WTC11 (cell line): ENCODE measurements around the gene ABCA13. TPM values are rescaled to one million over a fixed set of nuclear protein-coding genes. Genes with fewer than 3 reads are reported as not detected.

Experiments
- ATAC-seq: fragments of 200-7000 bp; cut with Tn5 transposase; 2 replicates; pipeline ENCODE4 v1.10.0; 2021; ENCODE audit warnings: mild to moderate bottlenecking, moderate library complexity
- CTCF ChIA-PET: fragments of 300-600 bp; sonication (Branson Sonifier 250); formaldehyde crosslinking; loops from one replicate; lab custom pipeline; 2021; ENCODE audit warnings: antibody characterized with exemption; lab: Charles Lee
- POLR2A ChIA-PET: fragments of 350-600 bp; sonication (Branson Sonifier 250); formaldehyde crosslinking; loops from one replicate; lab custom pipeline; 2021; ENCODE audit warnings: antibody characterized with exemption; lab: Charles Lee
- DNase-seq: peaks from one replicate; pipeline ENCODE4 v3.0.0; 2021; ENCODE audit warnings: low spot score
- H3K27ac Mint-ChIP-seq: 2 replicates; pipeline ENCODE4 v1.8.0; 2021; ENCODE audit warnings: mixed read lengths
- H3K27me3 Mint-ChIP-seq: 2 replicates; pipeline ENCODE4 v1.8.0; 2021; ENCODE audit warnings: low read depth, mild to moderate bottlenecking, moderate library complexity, mixed read lengths
- H3K36me3 Mint-ChIP-seq: 2 replicates; pipeline ENCODE4 v1.8.0; 2021; ENCODE audit warnings: mixed read lengths
- H3K4me1 Mint-ChIP-seq: 2 replicates; pipeline ENCODE4 v1.8.0; 2022; ENCODE audit warnings: mixed read lengths
- H3K4me3 Mint-ChIP-seq: 2 replicates; pipeline ENCODE4 v1.8.0; 2021; ENCODE audit warnings: mild to moderate bottlenecking, moderate library complexity, mixed read lengths
- H3K9me3 Mint-ChIP-seq: 2 replicates; pipeline ENCODE4 v1.8.0; 2021; ENCODE audit warnings: mixed read lengths
- AR ChIP-seq: fragments of 250-450 bp; sonication (Bioruptor Pico); IDR thresholded peaks from 2 replicates; pipeline ENCODE4 v1.9.0; 2021; ENCODE audit warnings: mild to moderate bottlenecking
- CBFB ChIP-seq: sonication (generic); formaldehyde crosslinking; IDR thresholded peaks from 2 replicates; pipeline ENCODE4 v1.8.1; 2022; ENCODE audit warnings: mild to moderate bottlenecking, low read depth, missing genetic modification reagents
- E2F5 ChIP-seq: sonication (generic); formaldehyde crosslinking; IDR thresholded peaks from 2 replicates; pipeline ENCODE4 v1.8.1; 2022; ENCODE audit warnings: mild to moderate bottlenecking, moderate library complexity, missing genetic modification reagents
- FOXK1 ChIP-seq: sonication (generic); formaldehyde crosslinking; IDR thresholded peaks from 2 replicates; pipeline ENCODE4 v1.8.0; 2022; ENCODE audit warnings: mild to moderate bottlenecking, moderate library complexity, missing genetic modification reagents
- HMGXB4 ChIP-seq: sonication (generic); formaldehyde crosslinking; IDR thresholded peaks from 2 replicates; pipeline ENCODE4 v1.8.1; 2023; ENCODE audit warnings: mild to moderate bottlenecking, moderate library complexity, missing genetic modification reagents
- NR1H2 ChIP-seq: sonication (generic); formaldehyde crosslinking; IDR thresholded peaks from 2 replicates; pipeline ENCODE4 v1.9.0; 2021; ENCODE audit warnings: mild to moderate bottlenecking, moderate library complexity, missing genetic modification reagents
- PREB ChIP-seq: sonication (generic); formaldehyde crosslinking; IDR thresholded peaks from 2 replicates; pipeline ENCODE4 v1.8.1; 2022; ENCODE audit warnings: mild to moderate bottlenecking, missing genetic modification reagents, moderate library complexity, borderline replicate concordance
- TEAD4 ChIP-seq: sonication (generic); formaldehyde crosslinking; IDR thresholded peaks from 2 replicates; pipeline ENCODE4 v1.8.0; 2022; ENCODE audit warnings: mild to moderate bottlenecking, missing genetic modification reagents
- ZNF263 ChIP-seq: sonication (generic); formaldehyde crosslinking; IDR thresholded peaks from 2 replicates; pipeline ENCODE4 v1.8.1; 2022; ENCODE audit warnings: low read depth, mild to moderate bottlenecking, moderate library complexity, missing genetic modification reagents
- total RNA-seq: library from RNA; stranded (reverse); gene quantifications from 3 replicates; pipeline ENCODE4 v1.2.3, GENCODE V29; 2021
- TF ChIP-seq, protein P1 (sequence below): sonication (generic); formaldehyde crosslinking; IDR thresholded peaks from 2 replicates; pipeline ENCODE4 v1.8.0; 2023; ENCODE audit warnings: mild to moderate bottlenecking, missing genetic modification reagents
- TF ChIP-seq, protein P2 (sequence below): fragments of 250-450 bp; sonication (Bioruptor Pico); IDR thresholded peaks from 2 replicates; pipeline ENCODE4 v1.9.0; 2021; ENCODE audit warnings: mild to moderate bottlenecking, borderline replicate concordance
- TF ChIP-seq, protein P3 (sequence below): sonication (generic); formaldehyde crosslinking; conservative IDR thresholded peaks from 2 replicates; pipeline ENCODE4 v1.8.1; 2022; ENCODE audit warnings: mild to moderate bottlenecking, missing genetic modification reagents
- TF ChIP-seq, protein P4 (sequence below): fragments of 250-450 bp; sonication (Bioruptor Pico); conservative IDR thresholded peaks from 2 replicates; pipeline ENCODE4 v1.9.0; 2021; ENCODE audit warnings: mild to moderate bottlenecking
- TF ChIP-seq, protein P5 (sequence below): sonication (generic); formaldehyde crosslinking; IDR thresholded peaks from 2 replicates; pipeline ENCODE4 v1.8.0; 2022; ENCODE audit warnings: mild to moderate bottlenecking, missing genetic modification reagents

The ABCA13 gene
- total RNA-seq, 1 experiment from 2014 or later = 0.04 TPM

DNA sequence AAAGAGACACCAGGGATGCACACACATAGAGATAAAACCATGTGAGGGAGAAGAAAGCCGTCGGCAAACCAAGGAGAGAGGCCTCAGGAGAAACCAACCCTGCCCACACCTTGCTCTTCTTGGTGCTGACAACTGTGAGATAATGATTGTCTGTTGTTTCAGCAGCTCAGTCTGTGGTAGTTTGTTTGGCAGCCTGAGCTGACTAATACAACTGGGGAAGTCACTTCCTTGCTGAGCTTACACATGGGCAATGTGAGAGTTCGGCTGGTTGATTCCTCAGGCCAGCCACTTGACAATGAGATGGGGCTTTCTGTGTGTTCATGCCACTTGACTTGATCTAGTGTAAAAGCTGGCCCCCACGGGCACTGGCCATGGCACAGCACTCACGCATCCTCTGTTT is 271.8 kb downstream of the ABCA13 start (continued):
- TF ChIP-seq TEAD4 (CRISPR knock-in tag) (no peak), ZNF263 (CRISPR knock-in tag) (no peak), PREB (CRISPR knock-in tag) (no peak), FOXK1 (CRISPR knock-in tag) (no peak), HMGXB4 (CRISPR knock-in tag) (no peak), NR1H2 (CRISPR knock-in tag) (no peak)
- TF ChIP-seq, protein P1, sequence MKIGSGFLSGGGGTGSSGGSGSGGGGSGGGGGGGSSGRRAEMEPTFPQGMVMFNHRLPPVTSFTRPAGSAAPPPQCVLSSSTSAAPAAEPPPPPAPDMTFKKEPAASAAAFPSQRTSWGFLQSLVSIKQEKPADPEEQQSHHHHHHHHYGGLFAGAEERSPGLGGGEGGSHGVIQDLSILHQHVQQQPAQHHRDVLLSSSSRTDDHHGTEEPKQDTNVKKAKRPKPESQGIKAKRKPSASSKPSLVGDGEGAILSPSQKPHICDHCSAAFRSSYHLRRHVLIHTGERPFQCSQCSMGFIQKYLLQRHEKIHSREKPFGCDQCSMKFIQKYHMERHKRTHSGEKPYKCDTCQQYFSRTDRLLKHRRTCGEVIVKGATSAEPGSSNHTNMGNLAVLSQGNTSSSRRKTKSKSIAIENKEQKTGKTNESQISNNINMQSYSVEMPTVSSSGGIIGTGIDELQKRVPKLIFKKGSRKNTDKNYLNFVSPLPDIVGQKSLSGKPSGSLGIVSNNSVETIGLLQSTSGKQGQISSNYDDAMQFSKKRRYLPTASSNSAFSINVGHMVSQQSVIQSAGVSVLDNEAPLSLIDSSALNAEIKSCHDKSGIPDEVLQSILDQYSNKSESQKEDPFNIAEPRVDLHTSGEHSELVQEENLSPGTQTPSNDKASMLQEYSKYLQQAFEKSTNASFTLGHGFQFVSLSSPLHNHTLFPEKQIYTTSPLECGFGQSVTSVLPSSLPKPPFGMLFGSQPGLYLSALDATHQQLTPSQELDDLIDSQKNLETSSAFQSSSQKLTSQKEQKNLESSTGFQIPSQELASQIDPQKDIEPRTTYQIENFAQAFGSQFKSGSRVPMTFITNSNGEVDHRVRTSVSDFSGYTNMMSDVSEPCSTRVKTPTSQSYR (CRISPR knock-in tag) = no peak
- TF ChIP-seq, protein P2, sequence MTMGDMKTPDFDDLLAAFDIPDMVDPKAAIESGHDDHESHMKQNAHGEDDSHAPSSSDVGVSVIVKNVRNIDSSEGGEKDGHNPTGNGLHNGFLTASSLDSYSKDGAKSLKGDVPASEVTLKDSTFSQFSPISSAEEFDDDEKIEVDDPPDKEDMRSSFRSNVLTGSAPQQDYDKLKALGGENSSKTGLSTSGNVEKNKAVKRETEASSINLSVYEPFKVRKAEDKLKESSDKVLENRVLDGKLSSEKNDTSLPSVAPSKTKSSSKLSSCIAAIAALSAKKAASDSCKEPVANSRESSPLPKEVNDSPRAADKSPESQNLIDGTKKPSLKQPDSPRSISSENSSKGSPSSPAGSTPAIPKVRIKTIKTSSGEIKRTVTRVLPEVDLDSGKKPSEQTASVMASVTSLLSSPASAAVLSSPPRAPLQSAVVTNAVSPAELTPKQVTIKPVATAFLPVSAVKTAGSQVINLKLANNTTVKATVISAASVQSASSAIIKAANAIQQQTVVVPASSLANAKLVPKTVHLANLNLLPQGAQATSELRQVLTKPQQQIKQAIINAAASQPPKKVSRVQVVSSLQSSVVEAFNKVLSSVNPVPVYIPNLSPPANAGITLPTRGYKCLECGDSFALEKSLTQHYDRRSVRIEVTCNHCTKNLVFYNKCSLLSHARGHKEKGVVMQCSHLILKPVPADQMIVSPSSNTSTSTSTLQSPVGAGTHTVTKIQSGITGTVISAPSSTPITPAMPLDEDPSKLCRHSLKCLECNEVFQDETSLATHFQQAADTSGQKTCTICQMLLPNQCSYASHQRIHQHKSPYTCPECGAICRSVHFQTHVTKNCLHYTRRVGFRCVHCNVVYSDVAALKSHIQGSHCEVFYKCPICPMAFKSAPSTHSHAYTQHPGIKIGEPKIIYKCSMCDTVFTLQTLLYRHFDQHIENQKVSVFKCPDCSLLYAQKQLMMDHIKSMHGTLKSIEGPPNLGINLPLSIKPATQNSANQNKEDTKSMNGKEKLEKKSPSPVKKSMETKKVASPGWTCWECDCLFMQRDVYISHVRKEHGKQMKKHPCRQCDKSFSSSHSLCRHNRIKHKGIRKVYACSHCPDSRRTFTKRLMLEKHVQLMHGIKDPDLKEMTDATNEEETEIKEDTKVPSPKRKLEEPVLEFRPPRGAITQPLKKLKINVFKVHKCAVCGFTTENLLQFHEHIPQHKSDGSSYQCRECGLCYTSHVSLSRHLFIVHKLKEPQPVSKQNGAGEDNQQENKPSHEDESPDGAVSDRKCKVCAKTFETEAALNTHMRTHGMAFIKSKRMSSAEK (CRISPR knock-in tag) = no peak
- TF ChIP-seq, protein P3, sequence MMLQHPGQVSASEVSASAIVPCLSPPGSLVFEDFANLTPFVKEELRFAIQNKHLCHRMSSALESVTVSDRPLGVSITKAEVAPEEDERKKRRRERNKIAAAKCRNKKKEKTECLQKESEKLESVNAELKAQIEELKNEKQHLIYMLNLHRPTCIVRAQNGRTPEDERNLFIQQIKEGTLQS (CRISPR knock-in tag) = no peak
- TF ChIP-seq, all 79 proteins: peak for 0

DNA sequence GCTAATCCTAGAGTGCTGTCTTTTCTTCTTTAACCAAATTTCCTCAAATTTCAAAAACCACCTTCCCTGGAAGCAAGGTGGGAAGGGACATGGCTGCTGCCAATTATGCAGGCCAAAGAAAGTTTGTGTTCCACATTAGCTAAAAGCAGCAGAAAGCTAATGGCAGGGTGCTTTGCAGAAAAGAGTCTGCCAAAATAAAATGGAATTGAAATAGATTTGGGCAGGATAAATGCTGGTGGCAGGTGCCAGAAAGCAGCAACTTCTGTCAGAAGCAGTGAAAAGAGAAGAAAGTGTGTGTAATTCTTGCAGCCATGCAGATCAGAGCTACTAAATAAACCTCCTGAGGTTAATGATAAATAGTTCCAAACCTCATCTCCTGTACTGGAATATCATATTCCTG is 275.5 kb downstream of the ABCA13 start:
- no peaks in the 10 kb centered on the region for H3K36me3 Mint-ChIP-seq
- POLR2A ChIA-PET = no interaction called here

More for the DNA sequence above, 275.5 kb downstream of the ABCA13 start:
- ATAC-seq (no peak), DNase-seq (no peak)
- peaks cover 9% of the 10 kb centered on the region for H3K9me3 Mint-ChIP-seq
- TF ChIP-seq E2F5 (no peak), NR1H2 (CRISPR knock-in tag) (no peak), AR (CRISPR knock-in tag) (no peak), CBFB (CRISPR knock-in tag) (no peak)
- TF ChIP-seq, protein P1 (CRISPR knock-in tag) = no peak
- TF ChIP-seq, protein P4, sequence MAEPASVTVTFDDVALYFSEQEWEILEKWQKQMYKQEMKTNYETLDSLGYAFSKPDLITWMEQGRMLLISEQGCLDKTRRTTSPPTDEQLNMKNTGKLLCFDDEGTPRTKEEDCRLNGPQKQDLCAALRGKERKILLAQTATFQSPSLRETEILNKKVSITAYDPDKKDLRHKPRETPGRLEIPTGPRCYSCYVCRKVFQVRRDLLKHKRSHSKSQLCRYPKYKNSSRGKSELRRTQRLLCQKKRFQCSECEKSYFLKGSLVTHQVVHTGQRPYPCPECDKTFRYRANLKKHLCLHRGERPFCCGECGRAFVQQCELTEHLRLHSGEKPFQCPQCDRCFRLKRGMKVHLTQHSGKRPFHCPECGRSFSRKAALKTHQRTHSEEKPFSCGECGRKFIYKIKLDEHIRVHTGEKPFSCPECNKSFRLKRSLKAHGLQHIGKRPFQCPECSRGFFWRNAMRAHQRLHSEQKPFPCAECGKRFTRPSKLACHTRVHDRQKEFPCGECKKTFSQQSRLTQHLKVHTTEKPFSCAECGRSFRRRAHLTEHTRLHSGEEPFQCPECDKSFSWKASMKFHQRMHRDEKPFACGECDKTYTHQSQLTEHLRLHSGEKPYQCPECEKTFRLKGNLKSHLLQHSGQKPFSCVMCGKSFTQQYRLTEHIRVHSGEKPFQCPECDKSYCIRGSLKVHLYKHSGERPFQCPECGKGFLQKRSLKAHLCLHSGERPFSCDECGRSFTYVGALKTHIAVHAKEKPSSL (CRISPR knock-in tag) = no peak
- TF ChIP-seq, protein P5, sequence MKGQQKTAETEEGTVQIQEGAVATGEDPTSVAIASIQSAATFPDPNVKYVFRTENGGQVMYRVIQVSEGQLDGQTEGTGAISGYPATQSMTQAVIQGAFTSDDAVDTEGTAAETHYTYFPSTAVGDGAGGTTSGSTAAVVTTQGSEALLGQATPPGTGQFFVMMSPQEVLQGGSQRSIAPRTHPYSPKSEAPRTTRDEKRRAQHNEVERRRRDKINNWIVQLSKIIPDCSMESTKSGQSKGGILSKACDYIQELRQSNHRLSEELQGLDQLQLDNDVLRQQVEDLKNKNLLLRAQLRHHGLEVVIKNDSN = no peak
- H3K27me3 Mint-ChIP-seq = no peaks in the 10 kb centered on the region
- CTCF ChIA-PET = no interaction called here
- no peaks in the 10 kb centered on the region for H3K4me1 Mint-ChIP-seq
- H3K4me3 Mint-ChIP-seq = no peak overlapping the region
- H3K27ac Mint-ChIP-seq = no peak overlapping the region
